K562 (cell line): ENCODE results near the gene PTGIR. TPM values are rescaled to one million over a fixed set of nuclear protein-coding genes. Genes with fewer than 3 reads are reported as not detected.
A peak's percentile ranks its signal among the peaks of the same experiment; 100 is the strongest.

ENCODE experiments used
- ARID2 ChIP-seq: fragments of 450-650 bp; IDR thresholded peaks from 2 replicates; pipeline ENCODE4 v1.6.1; 2017; ENCODE audit warnings: antibody characterized with exemption, mild to moderate bottlenecking
- CBFA2T3 ChIP-seq: fragments of 450-650 bp; IDR thresholded peaks from 2 replicates; pipeline ENCODE4 v1.6.1; 2017
- CHD4 ChIP-seq: fragments of 200-600 bp; sonication (generic); IDR thresholded peaks from 3 replicates; pipeline ENCODE4 v1.6.1; 2012; ENCODE audit warnings: low read depth, mild to moderate bottlenecking, mixed read lengths, low read length, inconsistent platforms; ENCODE audit not compliant: insufficient read depth, insufficient replicate concordance, poor library complexity, severe bottlenecking
- EHMT2 ChIP-seq: fragments of 450-650 bp; IDR thresholded peaks from 2 replicates; pipeline ENCODE4 v1.6.1; 2018; ENCODE audit warnings: antibody characterized with exemption
- GATAD2A ChIP-seq: fragments of 450-650 bp; IDR thresholded peaks from 2 replicates; pipeline ENCODE4 v1.6.1; 2017
- KDM2B ChIP-seq: fragments of 250-450 bp; sonication (Bioruptor Pico); IDR thresholded peaks from 2 replicates; pipeline ENCODE4 v1.8.0; 2021; ENCODE audit warnings: mild to moderate bottlenecking, moderate library complexity
- MTA3 ChIP-seq: fragments of 450-650 bp; formaldehyde crosslinking; IDR thresholded peaks from 2 replicates; pipeline ENCODE4 v1.6.1; 2017; ENCODE audit warnings: mild to moderate bottlenecking, borderline replicate concordance
- NBN ChIP-seq: fragments of 450-650 bp; IDR thresholded peaks from 2 replicates; pipeline ENCODE4 v1.6.1; 2016; ENCODE audit warnings: low read depth, mild to moderate bottlenecking
- PKNOX1 ChIP-seq: fragments of 450-650 bp; IDR thresholded peaks from 2 replicates; pipeline ENCODE4 v1.6.1; 2016
- POLR2AphosphoS2 ChIP-seq: IDR thresholded peaks from 2 replicates; pipeline ENCODE4 v1.6.1; 2012; ENCODE audit warnings: low read length, improper control_type of control experiment
- RAD21 ChIP-seq, 2 experiments: fragments of 250-450 bp in 1 of 2; fragments of 450-650 bp in 1 of 2; sonication (Bioruptor Pico) in 1 of 2; formaldehyde crosslinking in 1 of 2; IDR thresholded peaks in 1 of 2; conservative IDR thresholded peaks in 1 of 2; 2 replicates each; pipeline versions ENCODE4 v1.4.0 to v1.8.0; 2020 to 2022; ENCODE audit warnings: mild to moderate bottlenecking in 2 of 2, moderate library complexity in 1 of 2
- RBM15 ChIP-seq: fragments of 200-400 bp; formaldehyde crosslinking; IDR thresholded peaks from 2 replicates; pipeline ENCODE4 v1.6.1; 2018; ENCODE audit warnings: mild to moderate bottlenecking, low read length, moderate library complexity; ENCODE audit not compliant: insufficient read depth
- SPI1 ChIP-seq: IDR thresholded peaks from 2 replicates; pipeline ENCODE4 v1.6.1; 2011; ENCODE audit warnings: low read depth, low read length, control low read depth, borderline replicate concordance
- SREBF1 ChIP-seq: fragments of 150-350 bp; IDR thresholded peaks from 2 replicates; pipeline ENCODE4 v1.6.1; 2014; ENCODE audit warnings: antibody characterized with exemption, low read depth, low read length, borderline replicate concordance
- SRSF9 ChIP-seq: fragments of 200-400 bp; formaldehyde crosslinking; IDR thresholded peaks from 2 replicates; pipeline ENCODE4 v1.6.1; 2017; ENCODE audit warnings: low read depth, low read length, borderline replicate concordance
- USF1 ChIP-seq: sonication (generic); formaldehyde crosslinking; IDR thresholded peaks from 2 replicates; pipeline ENCODE4 v1.9.0; 2022; ENCODE audit warnings: mild to moderate bottlenecking, missing genetic modification reagents
- ZFP1 ChIP-seq: fragments of 450-650 bp; formaldehyde crosslinking; IDR thresholded peaks from 2 replicates; pipeline ENCODE4 v1.4.0; 2020; ENCODE audit warnings: mild to moderate bottlenecking, mixed read lengths
- ZFPM2 ChIP-seq: fragments of 250-450 bp; sonication (Bioruptor Pico); IDR thresholded peaks from 2 replicates; pipeline ENCODE4 v1.5.1; 2022; ENCODE audit warnings: mild to moderate bottlenecking
- ZNF121 ChIP-seq: sonication (generic); formaldehyde crosslinking; conservative IDR thresholded peaks from 2 replicates; pipeline ENCODE4 v1.8.0; 2022; ENCODE audit warnings: missing genetic modification reagents
- ZNF444 ChIP-seq: fragments of 250-450 bp; sonication (Bioruptor Pico); IDR thresholded peaks from 2 replicates; pipeline ENCODE4 v1.4.0; 2020; ENCODE audit warnings: mild to moderate bottlenecking, moderate library complexity
- ZNF589 ChIP-seq: fragments of 200-800 bp; sonication (Bioruptor generic); IDR thresholded peaks from 2 replicates; pipeline ENCODE4 v1.6.1; 2016; ENCODE audit warnings: low read depth, missing genetic modification characterization, missing compliant biosample characterization
- ZNF764 ChIP-seq: fragments of 250-450 bp; sonication (Bioruptor Pico); IDR thresholded peaks from 2 replicates; pipeline ENCODE4 v1.4.0; 2020; ENCODE audit warnings: low read depth, mild to moderate bottlenecking, moderate library complexity
- polyA plus RNA-seq, 8 experiments: library from polyadenylated mRNA; depleted of rRNA in 4 of 8; stranded (reverse) in 5 of 8; unstranded in 3 of 8; fragments of >200 nt; fragmentation: Nextera tagmentation in 2 of 8; fragmentation: Illumina TruSeq in 1 of 8; extraction: Ambion mirVana in 2 of 8; extraction: Trizol in 1 of 8; gene quantifications; 2 replicates each; pipeline versions ENCODE4 v1.2.1 to v1.2.3, GENCODE V29; 2011 to 2014; ENCODE audit warnings: inconsistent platforms in 1 of 8, missing spikeins in 1 of 8
- total RNA-seq, 7 experiments: library from RNA; depleted of rRNA in 6 of 7; stranded (reverse); fragments of >200 nt in 6 of 7; fragmentation: Illumina TruSeq in 2 of 7; extraction: Trizol in 2 of 7; gene quantifications; 2 replicates each; pipeline versions ENCODE4 v1.2.1 to v1.2.3, GENCODE V29; 2011 to 2021; ENCODE audit warnings: low replicate concordance in 1 of 7
- TF ChIP-seq, protein P1 (sequence below): sonication (generic); formaldehyde crosslinking; IDR thresholded peaks from 2 replicates; pipeline ENCODE4 v1.8.1; 2023; ENCODE audit warnings: mild to moderate bottlenecking, missing genetic modification reagents

Gene PTGIR
- total and polyA plus RNA-seq, 9 of the 15 experiments (the other 6 are each of a cell fraction or from before 2014, with no cell fraction given) = 0.11 to 3.4 (median 1.1) TPM; not detected in 1

DNA sequence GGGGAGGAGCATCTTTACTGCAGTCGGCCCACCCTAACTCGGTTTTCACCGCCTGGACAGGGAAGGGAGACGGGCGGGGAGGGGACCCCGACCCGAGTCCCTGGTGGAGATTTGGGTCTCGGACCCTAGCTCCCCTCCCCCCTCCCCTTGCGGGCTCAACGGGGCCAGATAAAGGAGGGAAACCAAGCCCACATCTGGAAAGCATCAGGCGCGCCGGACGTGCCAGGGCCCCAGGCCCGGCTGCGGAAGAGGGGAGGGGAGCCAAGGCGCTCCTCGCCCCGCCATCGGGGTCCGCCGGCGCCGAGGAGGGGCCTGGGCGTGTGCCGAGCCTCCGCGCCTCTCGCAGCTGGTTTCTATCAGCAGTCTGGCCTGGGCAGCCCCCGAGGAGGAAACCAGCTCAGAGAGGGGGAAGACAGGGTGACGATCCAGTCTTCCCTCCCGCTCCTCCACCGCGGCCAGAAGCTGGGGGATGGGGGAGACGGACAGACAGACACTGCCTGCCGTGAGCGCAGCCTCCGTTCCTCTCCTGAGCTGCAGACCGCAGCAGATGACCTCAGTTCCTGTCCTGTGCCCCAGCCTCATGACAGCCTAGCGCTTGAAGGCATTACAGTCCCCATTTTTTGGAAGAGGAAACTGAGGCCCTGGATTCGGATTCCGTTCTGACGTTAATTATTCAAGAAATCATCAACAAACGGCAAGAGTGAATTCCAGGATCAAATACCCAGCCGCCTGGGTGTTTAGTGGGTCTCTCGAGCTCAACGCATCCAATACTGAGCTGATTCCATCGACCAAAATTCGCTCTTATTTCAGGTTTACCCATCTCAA lies 14.7 kb upstream of the PTGIR start (continued):
- TF ChIP-seq USF1 (CRISPR knock-in tag) (no peak), ZNF589 (CRISPR knock-in tag) (0 out of 2 replicates have a peak, but pooled peaks have one; percentile 45), SPI1 (0 out of 2 replicates have a peak, but pooled peaks have one; percentile 24), ZNF444 (CRISPR knock-in tag) (no peak), ZFPM2 (CRISPR knock-in tag) (no peak), SRSF9 (no peak), NBN (no peak), CHD4 (no peak), ARID2 (no peak), POLR2AphosphoS2 (no peak), RBM15 (no peak), MTA3 (no peak), GATAD2A (no peak), PKNOX1 (peak; percentile 19; the same call in 1 of the 2 replicates), RAD21 (CRISPR knock-in tag; conservative IDR thresholded peaks at IDR 0.05 in 1 of 2, IDR thresholded peaks at IDR 0.05 in 1 of 2) (no peak), EHMT2 (no peak), CBFA2T3 (peak; percentile 20; the same call in 1 of the 2 replicates), SREBF1 (no peak), ZNF121 (no peak), KDM2B (CRISPR knock-in tag) (0 out of 2 replicates have a peak, but pooled peaks have one; percentile 29), ZNF764 (CRISPR knock-in tag) (no peak), ZFP1 (CRISPR knock-in tag) (no peak)
- TF ChIP-seq, protein P1, sequence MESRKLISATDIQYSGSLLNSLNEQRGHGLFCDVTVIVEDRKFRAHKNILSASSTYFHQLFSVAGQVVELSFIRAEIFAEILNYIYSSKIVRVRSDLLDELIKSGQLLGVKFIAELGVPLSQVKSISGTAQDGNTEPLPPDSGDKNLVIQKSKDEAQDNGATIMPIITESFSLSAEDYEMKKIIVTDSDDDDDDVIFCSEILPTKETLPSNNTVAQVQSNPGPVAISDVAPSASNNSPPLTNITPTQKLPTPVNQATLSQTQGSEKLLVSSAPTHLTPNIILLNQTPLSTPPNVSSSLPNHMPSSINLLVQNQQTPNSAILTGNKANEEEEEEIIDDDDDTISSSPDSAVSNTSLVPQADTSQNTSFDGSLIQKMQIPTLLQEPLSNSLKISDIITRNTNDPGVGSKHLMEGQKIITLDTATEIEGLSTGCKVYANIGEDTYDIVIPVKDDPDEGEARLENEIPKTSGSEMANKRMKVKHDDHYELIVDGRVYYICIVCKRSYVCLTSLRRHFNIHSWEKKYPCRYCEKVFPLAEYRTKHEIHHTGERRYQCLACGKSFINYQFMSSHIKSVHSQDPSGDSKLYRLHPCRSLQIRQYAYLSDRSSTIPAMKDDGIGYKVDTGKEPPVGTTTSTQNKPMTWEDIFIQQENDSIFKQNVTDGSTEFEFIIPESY = no peak
